Measurements from ENCODE around the gene IL22RA2.

DNA sequence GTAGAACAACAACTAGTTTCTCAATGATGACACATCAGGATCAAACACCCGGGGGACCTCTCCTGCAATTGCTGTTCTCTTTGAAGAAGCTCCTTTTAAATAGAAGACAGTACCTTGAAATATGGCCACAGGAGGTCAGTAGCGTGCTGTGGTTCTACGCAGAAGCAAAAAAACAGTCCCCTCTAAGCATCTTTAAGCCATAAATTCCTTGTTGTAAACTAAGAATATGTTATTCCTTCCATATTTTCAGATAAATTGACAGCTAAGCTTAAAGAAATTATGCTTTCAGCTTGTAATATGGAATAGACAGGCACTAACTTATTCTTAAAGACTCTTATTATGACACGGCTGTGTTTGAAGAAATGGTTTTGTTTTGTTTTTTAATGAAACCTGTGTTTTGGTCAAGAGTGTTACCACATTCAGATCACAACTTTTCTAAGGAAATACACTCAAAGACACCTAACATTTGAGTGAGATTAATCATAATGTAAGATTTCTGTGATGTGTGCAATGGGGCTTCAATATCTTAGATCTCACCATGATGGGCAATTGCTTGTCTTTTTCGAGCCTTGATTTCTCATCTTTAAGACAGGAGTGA lies 78.9 kb downstream of the IL22RA2 start:
- TF ChIP-seq EZH2phosphoT487 (IDR thresholded peaks at IDR 0.05; ENCODE audit: insufficient read depth, low read depth), result no peak
- no peak for TF ChIP-seq EZH2 (IDR thresholded peaks at IDR 0.05; ENCODE audit: insufficient read depth, poor library complexity, severe bottlenecking)
